Adrenal gland (tissue), 12 donors: Measurements from ENCODE around the gene TBXAS1. TPM values are rescaled to one million over a fixed set of nuclear protein-coding genes. Genes with fewer than 3 reads are reported as not detected.

Source experiments
- DNase-seq, 7 donors: peaks; one replicate each; pipeline ENCODE4 v3.0.0-alpha.2; 2019 to 2020
- H3K27ac ChIP-seq, 5 donors: fragments of 200-600 bp; sonication (generic) in 4 of 5; 1 replicate in 3 of 5; 2 replicates in 2 of 5; pipeline versions ENCODE4 v1.5.1 to v1.8.0; 2016 to 2020; ENCODE audit warnings: mild to moderate bottlenecking in 1 of 5
- H3K27me3 ChIP-seq: fragments of 200-600 bp; 2 replicates; pipeline ENCODE4 v1.8.0; 2021
- H3K36me3 ChIP-seq, 2 donors: fragments of 200-600 bp; replicated peaks in 1 of 2; 1 replicate in 1 of 2; 2 replicates in 1 of 2; pipeline versions ENCODE4 v1.5.1 to v1.8.0; 2018 to 2022
- H3K4me1 ChIP-seq, 2 donors: fragments of 200-600 bp; replicated peaks in 1 of 2; 1 replicate in 1 of 2; 2 replicates in 1 of 2; pipeline versions ENCODE4 v1.5.1 to v1.8.0; 2018 to 2021
- H3K4me3 ChIP-seq, 4 donors: fragments of 200-600 bp; sonication (generic) in 3 of 4; one replicate each; pipeline ENCODE4 v1.5.1; 2016 to 2018
- H3K9me3 ChIP-seq, 3 donors: fragments of 200-600 bp; sonication (generic) in 1 of 3; replicated peaks in 1 of 3; 1 replicate in 2 of 3; 2 replicates in 1 of 3; pipeline versions ENCODE4 v1.5.1 to v1.8.0; 2016 to 2021
- CTCF ChIP-seq, 6 experiments: fragments of 450-650 bp in 4 of 6; fragments of 200-600 bp in 2 of 6; sonication (generic) in 1 of 6; IDR thresholded peaks; 1 replicate in 5 of 6; 2 replicates in 1 of 6; pipeline versions ENCODE4 v1.5.1 to v1.8.0; 2016 to 2021; ENCODE audit warnings: antibody characterized with exemption in 6 of 6, mild to moderate bottlenecking in 2 of 6, moderate library complexity in 1 of 6
- POLR2A ChIP-seq, 2 donors: fragments of 450-650 bp; IDR thresholded peaks; one replicate each; pipeline ENCODE4 v1.6.1; 2017; ENCODE audit warnings: antibody characterized with exemption in 2 of 2, mild to moderate bottlenecking in 2 of 2, moderate library complexity in 1 of 2
- WGBS, 4 donors: extraction: QIAGEN DNeasy Blood & Tissue Kit in 2 of 4; methylation state at CpG; one replicate each; pipeline versions ENCODE4 v1.1.5 to v1.1.7; 2013 to 2017; 5-methylcytosine and 5-hydroxymethylcytosine counted together
- intact Hi-C, 2 donors: fragments of 100-400 bp; cut with DNase I; formaldehyde crosslinking; loops; one replicate each; pipeline versions ENCODE4 v1.14.1 to v1.15.0; 2022 to 2023
- polyA plus RNA-seq, 3 donors: library from polyadenylated mRNA; stranded (reverse); fragments of 200-250 nt in 2 of 3; fragments of 350-450 nt in 1 of 3; fragmentation: Illumina TruSeq in 1 of 3; extraction: RNeasy Lipid Tissue Mini Kit (QIAGEN cat#74804) in 1 of 3; gene quantifications; one replicate each; pipeline ENCODE4 v1.2.3, GENCODE V29; 2013 to 2014
- total RNA-seq, 9 donors: library from RNA; depleted of rRNA in 4 of 9; stranded (reverse); fragments of >200 nt in 4 of 9; fragments of 120-200 nt in 1 of 9; fragmentation: NEBNext Ultra II Directional in 1 of 9; extraction: Animal tissue kit (Norgen Biotek cat#: 25700) in 1 of 9; gene quantifications; one replicate each; pipeline versions ENCODE4 v1.1.0 to v1.2.4, GENCODE V29; 2013 to 2023
- donor health status: healthy with polysubstance abuse.
- donor health status: Bipolar disorder and iron deficiency.
- donor health status: DM: yes; HTN: yes; CAD: no.
- donor health status: DM: no; HTN: no; CAD: no.
- donor health status: DM: no; HTN: no; CAD: no.
- donor health status: DM: yes; HTN: yes; CAD: no.

Gene TBXAS1
- total and polyA plus RNA-seq, 12 donors = 9.0 to 87.0 (median 27.3) TPM

- H3K4me1 ChIP-seq = no peaks in the 10 kb centered on the region
- no peaks in the 10 kb centered on the region for H3K9me3 ChIP-seq
- no peaks in the 10 kb centered on the region for H3K36me3 ChIP-seq
- no peak overlapping the region for H3K27ac ChIP-seq
- WGBS, 4 donors = 78 to 90% (median 83%) methylated on average over 1 of the region's 1 CpG
- H3K27me3 ChIP-seq = no peaks in the 10 kb centered on the region
- no peak overlapping the region for H3K4me3 ChIP-seq
- no peak for DNase-seq
- intact Hi-C loops = no loop called here
- TF ChIP-seq CTCF (IDR thresholded peaks at IDR 0.05) (no peak), POLR2A (IDR thresholded peaks at IDR 0.05) (no peak)
Measured at GRCh38 chr7:139994356-139994755, 165.3 kb downstream of the TBXAS1 start.

GRCh38 chr7:139995017-139995915 lies 166.2 kb downstream of the TBXAS1 start:
- intact Hi-C loops = loop anchor here in 1 of 2 donors (5.0 kb wide), 1 partner anchor 348 kb away; no protein-coding TSS in a partner anchor
- Histone ChIP-seq H3K9me3 (no peaks in the 10 kb centered on the region), H3K27ac (no peak overlapping the region), H3K4me3 (no peak overlapping the region), H3K4me1 (no peaks in the 10 kb centered on the region), H3K36me3 (no peaks in the 10 kb centered on the region), H3K27me3 (no peaks in the 10 kb centered on the region)
- TF ChIP-seq POLR2A (IDR thresholded peaks at IDR 0.05) (no peak), CTCF (IDR thresholded peaks at IDR 0.05) (no peak)
- WGBS, 4 donors = 57 to 65% (median 60%) methylated on average over 14 to 19 of the region's 19 CpGs
- DNase-seq = peak; percentile 58 to 81 (median 79)

GRCh38 chr7:139998572-139998971 lies 169.5 kb downstream of the TBXAS1 start:
- H3K9me3 ChIP-seq = no peaks in the 10 kb centered on the region
- WGBS, 4 donors = 95 to 99% (median 97%) methylated on average over 4 of the region's 4 CpGs
- no peak for DNase-seq
- no peaks in the 10 kb centered on the region for H3K4me1 ChIP-seq
- intact Hi-C loops = loop anchor here in 1 of 2 donors (5.0 kb wide), 1 partner anchor 351 kb away; no protein-coding TSS in a partner anchor
- H3K27me3 ChIP-seq = no peaks in the 10 kb centered on the region
- no peaks in the 10 kb centered on the region for H3K36me3 ChIP-seq
- H3K27ac ChIP-seq = no peak overlapping the region
- H3K4me3 ChIP-seq = no peak overlapping the region
- TF ChIP-seq CTCF (IDR thresholded peaks at IDR 0.05) (no peak), POLR2A (IDR thresholded peaks at IDR 0.05) (no peak)

GRCh38 chr7:139999516-139999915 lies 170.5 kb downstream of the TBXAS1 start:
- H3K27ac ChIP-seq = no peak overlapping the region
- H3K36me3 ChIP-seq = no peaks in the 10 kb centered on the region
- no peak for TF ChIP-seq POLR2A (IDR thresholded peaks at IDR 0.05)
- TF ChIP-seq CTCF (IDR thresholded peaks at IDR 0.05) = no peak
- 91 to 94% (median 91%) methylated on average over 6 of the region's 6 CpGs for WGBS, 4 donors
- no peaks in the 10 kb centered on the region for H3K27me3 ChIP-seq
- no peaks in the 10 kb centered on the region for H3K9me3 ChIP-seq
- H3K4me1 ChIP-seq = no peaks in the 10 kb centered on the region
- no peak overlapping the region for H3K4me3 ChIP-seq
- no peak for DNase-seq
- intact Hi-C loops = loop anchor here in 1 of 2 donors (5.0 kb wide), 1 partner anchor 352 kb away; no protein-coding TSS in a partner anchor
